Right lobe of liver (tissue), 6 donors: ENCODE results near the gene SPIRE1. TPM values are rescaled to one million over a fixed set of nuclear protein-coding genes. Genes with fewer than 3 reads are reported as not detected.
A peak's percentile ranks its signal among the peaks of the same experiment; 100 is the strongest.

Experiments
- ATAC-seq, 4 donors: fragments of 200-7000 bp; cut with Tn5 transposase; one replicate each; pipeline ENCODE4 v1.9.1; 2020; ENCODE audit warnings: mild to moderate bottlenecking in 4 of 4, moderate library complexity in 4 of 4
- DNase-seq, 3 donors: peaks; one replicate each; pipeline ENCODE4 v3.0.0-alpha.2; 2020
- H3K27ac ChIP-seq, 3 donors: fragments of 200-600 bp; one replicate each; pipeline ENCODE4 v1.8.0; 2022
- H3K27me3 ChIP-seq, 2 donors: fragments of 200-600 bp; one replicate each; pipeline ENCODE4 v1.8.0; 2022
- H3K36me3 ChIP-seq, 4 donors: fragments of 200-600 bp; sonication (generic) in 1 of 4; one replicate each; pipeline versions ENCODE4 v1.5.1 to v1.8.0; 2017 to 2022; ENCODE audit warnings: control low read depth in 1 of 4
- H3K4me1 ChIP-seq, 4 donors: fragments of 200-600 bp; sonication (generic) in 1 of 4; one replicate each; pipeline versions ENCODE4 v1.5.1 to v1.8.0; 2017 to 2022; ENCODE audit warnings: control low read depth in 1 of 4
- H3K4me3 ChIP-seq, 3 donors: fragments of 200-600 bp; one replicate each; pipeline ENCODE4 v1.8.0; 2022
- H3K9me3 ChIP-seq, 4 donors: fragments of 200-600 bp; sonication (generic) in 1 of 4; one replicate each; pipeline versions ENCODE4 v1.5.1 to v1.8.0; 2017 to 2022; ENCODE audit warnings: control low read depth in 1 of 4
- POLR2A ChIP-seq: fragments of 450-650 bp; IDR thresholded peaks from one replicate; pipeline ENCODE4 v1.6.1; 2017; ENCODE audit warnings: antibody characterized with exemption, mild to moderate bottlenecking
- WGBS: methylation state at CpG from one replicate; pipeline ENCODE4 v1.1.6; 2018; ENCODE audit warnings: low coverage, low lambda C conversion rate; ENCODE audit not compliant: insufficient coverage; ENCODE audit errors: missing lambda C conversion rate; 5-methylcytosine and 5-hydroxymethylcytosine counted together
- intact Hi-C, 2 donors: fragments of 100-400 bp; cut with DNase I; formaldehyde crosslinking; loops; one replicate each; pipeline versions ENCODE4 v1.11.2 to v1.14.1; 2022
- total RNA-seq, 6 experiments: library from RNA; depleted of rRNA in 2 of 6; stranded (reverse); fragments of >200 nt in 2 of 6; fragmentation: NEBNext Ultra II Directional in 3 of 6; extraction: Animal tissue kit (Norgen Biotek cat#: 25700) in 3 of 6; gene quantifications; one replicate each; pipeline versions ENCODE4 v1.1.0 to v1.2.4, GENCODE V29; 2016 to 2023
- TF ChIP-seq, protein P1 (sequence below), 4 donors: fragments of 200-600 bp in 3 of 4; fragments of 450-650 bp in 1 of 4; IDR thresholded peaks; one replicate each; pipeline versions ENCODE4 v1.5.1 to v1.8.0; 2016 to 2022; ENCODE audit warnings: antibody characterized with exemption in 4 of 4, mild to moderate bottlenecking in 2 of 4
- donor health status: DM: no; HTN: yes; CAD: no.
- donor health status: DM: no; HTN: no; CAD: no.
- donor health status: DM: no; HTN: no; CAD: no.
- donor health status: DM: no; HTN: yes; CAD: no.
- donor health status: DM: no; HTN: yes; CAD: no.

SPIRE1 gene
- total RNA-seq, 6 experiments from 2014 or later = 2.2 to 19.1 (median 7.9) TPM

DNA sequence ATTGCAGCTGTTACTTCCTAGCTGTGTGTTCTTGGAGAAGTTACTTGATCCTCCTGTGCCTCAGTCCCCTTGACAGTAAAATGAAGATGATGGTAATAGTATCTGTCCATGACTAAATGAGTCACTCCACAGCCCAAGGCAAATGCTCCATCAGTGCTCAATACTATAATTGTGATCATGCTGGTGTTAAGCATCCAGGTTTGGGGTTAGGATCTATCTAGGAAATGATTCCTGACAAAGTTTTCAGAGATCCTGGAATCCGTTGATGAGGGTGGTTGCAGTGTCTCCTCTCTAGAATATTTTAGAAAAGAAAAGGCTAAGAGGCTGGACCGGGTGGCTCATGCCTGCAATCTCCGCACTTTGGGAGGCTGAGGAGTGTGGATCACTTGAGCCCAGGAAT is 252.8 kb downstream of the SPIRE1 start:
- intact Hi-C loops = no loop called here
- TF ChIP-seq POLR2A = no peak
- TF ChIP-seq, protein P1, sequence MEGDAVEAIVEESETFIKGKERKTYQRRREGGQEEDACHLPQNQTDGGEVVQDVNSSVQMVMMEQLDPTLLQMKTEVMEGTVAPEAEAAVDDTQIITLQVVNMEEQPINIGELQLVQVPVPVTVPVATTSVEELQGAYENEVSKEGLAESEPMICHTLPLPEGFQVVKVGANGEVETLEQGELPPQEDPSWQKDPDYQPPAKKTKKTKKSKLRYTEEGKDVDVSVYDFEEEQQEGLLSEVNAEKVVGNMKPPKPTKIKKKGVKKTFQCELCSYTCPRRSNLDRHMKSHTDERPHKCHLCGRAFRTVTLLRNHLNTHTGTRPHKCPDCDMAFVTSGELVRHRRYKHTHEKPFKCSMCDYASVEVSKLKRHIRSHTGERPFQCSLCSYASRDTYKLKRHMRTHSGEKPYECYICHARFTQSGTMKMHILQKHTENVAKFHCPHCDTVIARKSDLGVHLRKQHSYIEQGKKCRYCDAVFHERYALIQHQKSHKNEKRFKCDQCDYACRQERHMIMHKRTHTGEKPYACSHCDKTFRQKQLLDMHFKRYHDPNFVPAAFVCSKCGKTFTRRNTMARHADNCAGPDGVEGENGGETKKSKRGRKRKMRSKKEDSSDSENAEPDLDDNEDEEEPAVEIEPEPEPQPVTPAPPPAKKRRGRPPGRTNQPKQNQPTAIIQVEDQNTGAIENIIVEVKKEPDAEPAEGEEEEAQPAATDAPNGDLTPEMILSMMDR (IDR thresholded peaks at IDR 0.05) = no peak
- no peaks in the 10 kb centered on the region for H3K27me3 ChIP-seq
- no peaks in the 10 kb centered on the region for H3K9me3 ChIP-seq
- no peaks in the 10 kb centered on the region for H3K36me3 ChIP-seq
- ATAC-seq (no peak), DNase-seq (no peak)
- H3K4me3 ChIP-seq = no peak overlapping the region
- 52% methylated on average over 3 of the region's 3 CpGs for WGBS
- H3K27ac ChIP-seq = no peak overlapping the region
- peaks cover 0 to 3% (median 0%) of the 10 kb centered on the region in 4 donors for H3K4me1 ChIP-seq

- 49% methylated on average over 6 of the region's 6 CpGs for WGBS
- TF ChIP-seq POLR2A = no peak
- TF ChIP-seq, protein P1 (IDR thresholded peaks at IDR 0.05) = no peak
- H3K27ac ChIP-seq = no peak overlapping the region
- no peaks in the 10 kb centered on the region for H3K36me3 ChIP-seq
- H3K9me3 ChIP-seq = no peaks in the 10 kb centered on the region
- no peak overlapping the region for H3K4me3 ChIP-seq
- no peaks in the 10 kb centered on the region for H3K27me3 ChIP-seq
- H3K4me1 ChIP-seq = peaks cover 0 to 3% (median 0%) of the 10 kb centered on the region in 4 donors
- intact Hi-C loops = no loop called here
- no peak for DNase-seq
- no peak for ATAC-seq
Measured at GRCh38 chr18:12403601-12404506, 254.1 kb downstream of the SPIRE1 start.

DNA sequence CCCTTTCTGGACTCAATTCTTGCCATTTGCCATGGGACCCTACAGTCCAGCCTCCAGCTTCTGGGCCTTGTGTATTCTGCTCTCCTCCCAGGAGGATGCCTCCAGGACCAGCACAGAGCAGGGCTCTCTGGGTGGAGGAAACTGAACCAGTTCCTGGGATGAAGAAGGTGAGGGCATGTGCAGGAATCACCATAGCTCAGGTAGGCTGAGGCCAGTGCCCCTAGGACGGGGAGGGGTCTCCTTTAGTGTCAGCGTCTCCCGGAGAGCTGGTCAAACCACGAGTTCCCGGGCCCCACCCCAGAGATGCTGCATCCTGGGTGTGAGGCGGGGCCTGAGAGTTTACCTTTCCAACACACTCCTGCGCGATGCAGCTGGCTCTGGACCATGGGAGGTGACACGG is 256.0 kb downstream of the SPIRE1 start:
- Histone ChIP-seq H3K4me3 (no peak overlapping the region), H3K9me3 (no peaks in the 10 kb centered on the region), H3K36me3 (no peaks in the 10 kb centered on the region), H3K27ac (no peak overlapping the region), H3K27me3 (no peaks in the 10 kb centered on the region), H3K4me1 (no peaks in the 10 kb centered on the region)
- no peak for TF ChIP-seq POLR2A
- TF ChIP-seq, protein P1 (IDR thresholded peaks at IDR 0.05) = no peak
- peak in 1 of 4 donors; percentile 29 for ATAC-seq
- intact Hi-C loops = no loop called here
- WGBS = 55% methylated on average over 6 of the region's 9 CpGs
- no peak for DNase-seq

DNA sequence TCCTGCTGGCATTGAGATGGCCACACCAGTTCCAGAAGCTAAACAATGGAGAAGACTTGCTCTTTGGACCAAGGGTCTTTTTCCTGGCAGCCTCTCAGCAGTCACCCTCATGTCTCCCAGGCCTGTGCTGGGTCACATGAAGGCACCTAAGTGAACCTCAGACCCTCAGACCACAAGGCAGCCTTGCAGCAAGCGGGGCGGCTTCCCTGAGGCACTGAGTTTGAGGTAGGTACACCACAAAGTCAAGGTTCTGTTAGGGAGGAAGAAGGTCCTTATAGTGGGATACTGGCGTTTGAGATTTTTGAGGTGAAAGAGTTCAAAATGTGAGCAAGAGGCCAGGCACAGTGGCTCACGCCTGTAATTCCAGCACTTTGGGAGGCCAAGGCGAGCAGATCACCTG is 258.7 kb downstream of the SPIRE1 start:
- no peaks in the 10 kb centered on the region for H3K9me3 ChIP-seq
- no peak overlapping the region for H3K27ac ChIP-seq
- H3K27me3 ChIP-seq = no peaks in the 10 kb centered on the region
- no peaks in the 10 kb centered on the region for H3K4me1 ChIP-seq
- ATAC-seq (no peak), DNase-seq (no peak)
- TF ChIP-seq POLR2A = no peak
- TF ChIP-seq, protein P1 (IDR thresholded peaks at IDR 0.05) = no peak
- intact Hi-C loops = loop anchor here in 1 of 2 donors (10.0 kb wide), 1 partner anchor 266 kb away; no protein-coding TSS in a partner anchor
- no peak overlapping the region for H3K4me3 ChIP-seq
- H3K36me3 ChIP-seq = no peaks in the 10 kb centered on the region
- WGBS = 84% methylated on average over 4 of the region's 5 CpGs
